HG03097 (cell line): ENCODE data around the gene CELF6.

Experiments
- ATAC-seq: cut with Tn5 transposase; IDR thresholded peaks from one replicate; pipeline ENCODE4 v1.9.1; 2021; ENCODE audit not compliant: unreplicated experiment, low FRiP score

The CELF6 gene

DNA sequence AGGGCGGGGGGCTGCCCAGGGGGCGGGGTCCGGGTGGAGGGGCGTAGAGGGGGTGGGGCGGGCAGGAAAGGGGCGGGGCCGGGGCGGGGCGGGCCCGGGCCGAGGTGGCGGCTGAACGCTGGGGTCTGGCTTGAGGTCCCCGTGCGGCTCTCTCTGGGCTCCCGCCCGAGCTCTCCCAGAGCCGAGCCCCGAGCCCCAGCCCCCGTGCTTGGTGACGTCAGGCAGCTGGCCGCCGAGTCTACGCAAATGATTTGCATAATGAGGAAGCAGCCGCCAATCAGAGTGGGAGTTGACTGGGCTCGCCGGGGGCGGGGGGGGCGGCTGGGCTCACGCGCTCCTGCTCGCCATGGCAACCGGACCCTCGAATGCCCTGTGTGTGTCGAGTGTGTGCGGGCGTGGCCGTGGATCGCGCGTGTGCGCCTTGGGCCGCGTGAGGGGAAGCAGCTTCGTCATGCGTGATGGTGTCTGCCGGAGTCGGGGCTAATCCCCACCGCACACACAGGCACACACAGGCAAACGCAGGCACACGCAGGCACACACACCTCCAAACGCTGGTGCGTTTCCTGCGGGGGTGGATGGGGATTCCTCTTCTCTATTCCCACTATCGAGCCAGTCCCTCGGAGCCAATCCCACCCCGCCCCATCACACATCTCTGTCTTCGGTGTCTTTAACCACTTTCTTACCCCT is at the start of gene CELF6:
CELF6 (minus strand) TSS at position 173 of the 687 bp plus-strand sequence. CDS start 283 bp downstream, outside the sequence.
- ATAC-seq, result peak; percentile 46

DNA sequence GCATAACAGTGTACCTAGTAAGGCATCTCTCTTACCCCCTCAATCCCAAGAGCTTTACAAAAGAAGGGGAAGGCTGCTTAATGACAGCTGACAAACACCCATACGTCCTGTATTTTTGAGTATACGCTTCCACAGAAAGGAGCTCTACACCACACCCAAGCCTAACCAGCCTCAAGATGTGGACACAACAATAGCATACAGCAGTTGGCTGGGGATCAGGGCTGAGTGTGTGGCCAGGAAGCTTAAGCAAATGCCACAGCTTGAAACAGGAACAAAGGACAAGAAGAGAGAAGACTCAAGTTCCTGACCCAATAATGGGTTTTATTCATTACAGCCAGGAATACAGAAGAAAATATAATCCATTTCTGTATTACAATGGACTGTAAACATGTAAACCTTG is 48.9 kb upstream of the CELF6 start:
- no peak for ATAC-seq

DNA sequence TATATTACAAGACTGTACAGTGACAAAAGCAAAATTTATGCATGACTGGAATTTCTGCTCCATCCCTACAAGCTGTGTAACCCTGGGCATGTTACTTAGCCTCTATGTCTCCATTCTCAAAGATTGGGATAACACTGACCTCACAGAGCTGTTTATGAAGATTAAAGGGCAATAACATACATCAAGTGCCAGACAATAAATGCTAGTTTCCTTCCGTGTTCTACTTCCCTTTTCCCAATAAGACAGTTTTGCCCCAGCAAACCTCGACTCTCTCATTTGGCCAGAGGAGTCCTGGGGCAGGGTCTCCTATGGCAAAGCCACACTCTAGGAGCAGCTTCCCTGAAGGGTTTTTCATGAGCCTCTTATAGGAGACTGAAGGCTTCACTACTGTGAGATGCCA is 48.4 kb upstream of the CELF6 start:
- no peak for ATAC-seq

DNA sequence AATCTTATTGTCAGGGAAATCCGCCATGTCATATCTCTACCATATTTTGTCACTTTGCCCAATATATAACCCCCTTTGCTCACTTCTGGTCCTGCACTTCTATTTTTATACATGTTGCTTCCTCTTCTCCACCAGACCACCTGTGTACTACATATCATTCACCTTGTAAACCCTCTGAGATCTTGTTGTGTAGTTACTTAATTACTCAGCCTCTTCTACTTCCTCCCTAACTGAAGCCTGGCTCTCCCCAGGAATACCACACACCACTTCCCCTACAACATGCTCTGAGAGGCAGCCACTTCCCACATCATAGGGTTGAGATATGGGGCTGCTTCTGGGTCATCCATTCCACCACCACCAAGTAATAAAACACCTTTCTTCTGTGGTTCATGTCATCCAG is 45.9 kb upstream of the CELF6 start:
- peak; percentile 80 for ATAC-seq

DNA sequence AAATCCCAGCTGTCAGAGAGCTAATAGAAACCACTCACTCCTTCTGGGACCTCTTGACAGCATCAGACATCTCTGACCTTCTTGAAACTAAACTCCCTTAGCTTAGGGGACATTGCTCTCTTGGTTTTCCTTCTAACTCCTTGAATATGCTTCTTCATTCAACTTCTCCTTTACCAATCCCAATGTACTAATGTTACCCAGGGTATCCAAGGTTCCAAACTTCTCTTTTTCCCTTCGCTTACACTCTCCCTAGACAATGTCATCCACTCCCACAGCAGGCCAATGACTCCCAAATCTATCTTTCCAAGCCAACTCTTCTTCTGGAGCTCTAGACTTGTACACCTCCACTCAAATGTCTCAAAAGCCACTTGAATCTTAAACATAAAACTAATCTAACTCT is 41.2 kb upstream of the CELF6 start:
- no peak for ATAC-seq

DNA sequence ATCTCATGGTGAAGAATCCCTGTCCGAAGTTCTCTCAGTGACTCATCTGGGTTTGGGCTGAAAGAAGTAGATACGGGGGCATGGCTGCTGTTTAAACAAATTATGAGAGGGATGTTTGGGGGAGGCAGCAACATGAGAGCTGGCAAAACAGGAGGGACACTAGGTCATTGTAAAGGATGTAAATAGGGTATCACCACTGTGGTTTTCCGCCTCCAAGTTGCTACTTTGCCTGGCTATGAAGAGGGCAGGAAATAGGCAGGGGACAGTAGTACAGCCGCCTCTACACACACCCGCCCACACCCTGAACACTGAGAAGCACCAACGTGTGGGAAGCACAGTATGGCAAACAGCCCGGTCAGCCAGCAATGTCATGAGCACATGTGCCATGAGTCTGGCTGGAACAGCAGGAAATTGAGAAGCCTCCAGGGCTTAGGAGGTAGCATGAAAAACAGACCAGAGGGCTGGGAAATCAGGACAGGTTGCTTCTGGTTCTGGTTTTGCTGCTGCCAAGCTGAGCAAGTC is 38.8 kb upstream of the CELF6 start:
- no peak for ATAC-seq

DNA sequence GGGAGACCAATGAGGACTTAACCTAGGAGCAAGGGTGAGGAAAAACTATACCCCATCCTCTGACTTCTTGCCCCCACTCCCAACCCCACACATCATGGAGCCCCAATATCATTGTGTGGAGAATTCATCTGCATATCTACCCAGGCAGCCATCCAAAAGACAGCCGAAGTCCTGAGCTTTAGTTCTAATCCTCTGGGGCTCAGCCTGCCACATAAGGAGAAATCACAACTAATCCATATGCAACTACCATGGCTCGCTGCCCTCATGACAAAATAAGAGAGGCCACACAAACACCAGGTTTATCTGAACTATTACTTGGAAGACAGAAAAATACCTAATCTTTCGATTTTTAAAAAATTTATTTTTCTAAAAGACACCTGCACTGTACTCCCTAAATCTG is 38.2 kb upstream of the CELF6 start:
- ATAC-seq, result no peak

DNA sequence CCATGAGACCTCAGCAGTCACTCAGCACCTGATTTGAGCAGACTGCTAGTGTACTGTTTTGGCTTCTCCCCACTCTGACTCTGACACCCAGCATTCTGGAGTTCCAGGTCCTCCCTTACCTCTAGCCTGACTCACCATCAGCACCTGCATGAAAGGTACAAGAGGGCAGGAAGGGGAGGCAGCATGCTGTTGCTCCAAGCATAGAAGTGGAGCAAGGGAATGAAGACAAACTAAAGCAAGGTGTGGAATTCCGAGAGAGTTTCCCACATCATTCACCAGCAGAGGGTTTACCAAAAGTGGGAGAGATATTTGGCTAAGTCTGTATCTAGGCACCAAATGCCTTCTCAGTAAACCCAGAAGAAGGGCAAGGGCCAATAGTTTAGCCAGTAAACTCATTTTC is 34.5 kb upstream of the CELF6 start:
- no peak for ATAC-seq

DNA sequence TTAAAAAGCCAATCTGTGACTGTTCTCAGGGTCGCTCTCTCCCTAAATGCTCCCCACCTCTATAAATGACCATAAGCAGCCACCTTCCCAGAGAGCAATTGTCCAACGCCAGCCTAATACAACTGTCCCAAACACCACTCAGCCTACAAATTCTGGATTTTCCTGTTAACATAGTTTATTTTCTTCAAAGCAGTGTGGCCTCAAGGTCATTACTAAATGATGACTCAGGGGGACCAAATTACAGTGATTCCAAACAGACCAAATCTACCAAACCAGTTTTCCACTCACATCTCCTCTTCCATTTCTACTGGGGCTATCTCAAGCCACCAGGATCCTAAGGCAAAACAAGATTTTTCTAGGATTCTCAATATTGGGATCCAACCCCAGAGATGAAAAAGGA is 33.3 kb upstream of the CELF6 start:
- ATAC-seq, result no peak

DNA sequence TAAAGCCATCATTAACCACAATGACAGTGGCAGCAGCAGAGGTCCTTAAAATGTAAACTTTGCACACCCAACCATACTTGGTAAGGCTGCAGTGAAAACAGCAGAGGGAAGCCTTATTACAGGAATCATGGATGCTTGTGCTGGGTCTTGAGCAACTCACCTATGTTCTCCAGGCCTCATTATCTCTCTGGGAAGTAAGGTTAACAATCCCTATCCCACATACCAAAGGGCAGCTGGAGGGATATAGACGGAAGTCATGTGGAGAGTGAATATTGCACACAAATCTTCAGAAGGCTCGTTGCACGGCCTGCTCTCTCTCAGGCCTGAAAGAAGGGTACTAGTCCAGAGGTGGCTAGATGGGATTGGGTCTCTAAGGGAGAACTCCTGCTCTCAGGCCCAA is 25.8 kb upstream of the CELF6 start:
- ATAC-seq, result no peak

DNA sequence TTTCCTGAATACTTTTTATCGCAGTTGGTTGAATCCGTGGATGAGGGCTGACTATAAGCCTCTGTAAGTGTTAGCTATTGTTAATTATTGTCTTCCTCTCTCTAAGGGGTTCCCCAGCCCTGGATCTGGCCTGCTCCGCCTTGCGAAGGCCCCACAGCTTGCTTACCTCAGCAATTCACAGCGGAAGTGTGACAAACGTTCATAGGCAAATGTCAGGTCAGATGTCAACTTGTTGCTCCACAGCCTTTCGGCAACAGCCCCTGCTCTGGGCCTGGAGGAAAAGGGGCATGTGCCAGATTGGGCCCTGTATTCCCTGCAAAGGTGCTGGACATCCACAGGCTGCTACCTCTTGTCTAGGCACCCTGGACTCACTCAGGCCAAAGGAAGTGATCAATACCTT is 25.3 kb upstream of the CELF6 start:
- no peak for ATAC-seq

DNA sequence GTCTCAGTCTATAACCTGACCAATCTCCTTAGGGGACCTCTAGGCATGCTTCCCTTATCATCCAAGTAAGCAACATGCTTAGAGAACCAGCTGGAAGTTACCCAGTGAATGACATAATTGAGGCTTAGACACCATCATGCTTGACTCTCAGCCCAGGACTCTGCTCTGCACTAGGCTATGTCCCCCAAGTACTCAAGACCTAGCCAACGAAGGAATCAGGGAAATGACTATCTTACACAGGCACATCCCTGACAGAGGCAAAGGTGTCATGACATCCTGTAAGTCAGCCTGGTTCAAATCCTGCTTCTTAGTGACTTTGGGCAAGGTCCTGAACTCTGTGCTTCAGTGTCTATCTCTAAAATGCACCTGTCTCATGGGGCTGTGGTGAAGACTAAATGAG is 24.6 kb upstream of the CELF6 start:
- no peak for ATAC-seq

DNA sequence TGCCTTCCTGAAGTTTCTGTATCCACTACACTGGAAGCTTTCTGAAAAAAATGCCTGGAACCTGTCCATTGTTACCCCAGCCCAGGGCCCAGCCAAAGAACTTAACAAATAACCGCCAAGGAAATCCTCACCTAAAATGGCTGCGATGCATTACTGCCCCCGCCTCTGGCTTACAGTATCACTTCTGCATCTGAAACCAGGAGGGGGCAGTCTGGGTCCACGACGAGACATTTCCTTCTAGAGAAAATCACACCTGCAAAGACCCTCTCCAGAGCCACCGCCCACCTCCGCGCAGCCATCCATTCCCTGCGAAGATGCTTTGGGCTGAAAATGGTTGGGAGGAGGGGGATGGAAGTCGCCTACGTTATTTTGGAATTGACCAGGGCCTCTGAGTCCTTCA is 22.4 kb upstream of the CELF6 start:
- ATAC-seq, result no peak

DNA sequence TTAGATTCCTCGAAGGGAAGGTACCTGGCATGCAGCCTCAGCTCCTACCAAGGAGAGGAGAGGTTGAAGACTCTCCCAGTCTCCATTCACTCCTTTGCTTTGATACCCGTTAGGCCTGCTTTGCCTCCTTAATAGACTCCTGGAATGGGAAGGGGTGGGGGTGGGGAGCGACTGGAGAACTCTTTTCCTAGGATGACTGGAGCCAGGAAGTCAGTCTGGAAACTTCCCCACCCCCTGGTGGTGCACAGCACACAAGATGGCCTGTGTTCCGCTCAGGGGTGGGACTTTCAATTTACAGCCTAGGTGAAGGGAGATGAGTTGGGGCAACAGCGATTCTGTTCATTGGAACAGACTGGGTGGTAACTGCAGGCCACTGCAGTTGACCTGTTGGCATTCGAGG is 21.4 kb upstream of the CELF6 start:
- no peak for ATAC-seq

DNA sequence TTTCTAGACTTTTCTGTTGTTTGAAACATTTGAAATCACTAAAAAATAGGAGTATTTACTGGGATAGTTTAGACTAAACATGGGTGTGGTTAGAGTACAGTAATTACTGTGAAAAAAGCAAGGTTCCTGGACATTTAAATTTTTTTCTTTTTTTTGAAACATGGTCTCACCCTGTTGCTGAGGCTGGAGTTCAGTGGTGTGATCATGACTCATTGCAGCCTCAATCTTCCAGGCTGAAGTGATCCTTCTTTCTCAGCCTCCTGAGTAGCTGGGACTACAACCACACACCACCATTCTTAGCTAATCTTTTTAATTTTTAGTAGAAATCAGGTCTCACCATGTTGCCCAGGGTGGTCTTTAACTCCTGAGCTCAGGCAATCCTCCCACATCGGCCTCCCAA is 20.4 kb upstream of the CELF6 start:
- no peak for ATAC-seq

DNA sequence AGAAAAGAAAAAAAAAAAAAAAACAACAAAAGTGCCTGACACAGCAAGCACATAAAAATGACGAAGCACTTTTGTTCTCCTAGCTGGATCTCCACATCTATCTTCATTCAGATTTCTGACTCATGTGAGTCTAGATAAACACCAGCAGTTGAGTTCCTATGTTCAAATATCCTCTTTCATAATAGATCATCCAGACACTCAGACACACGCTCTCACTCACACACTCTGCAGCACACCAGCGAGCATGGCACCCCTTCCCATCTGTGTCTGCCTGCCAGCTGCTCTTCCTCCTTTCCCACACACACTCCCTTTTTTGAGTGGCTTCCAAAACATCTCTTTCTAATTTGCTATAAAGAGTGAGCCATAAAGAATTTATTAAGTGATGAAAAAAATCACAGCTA is 19.8 kb upstream of the CELF6 start:
- no peak for ATAC-seq

DNA sequence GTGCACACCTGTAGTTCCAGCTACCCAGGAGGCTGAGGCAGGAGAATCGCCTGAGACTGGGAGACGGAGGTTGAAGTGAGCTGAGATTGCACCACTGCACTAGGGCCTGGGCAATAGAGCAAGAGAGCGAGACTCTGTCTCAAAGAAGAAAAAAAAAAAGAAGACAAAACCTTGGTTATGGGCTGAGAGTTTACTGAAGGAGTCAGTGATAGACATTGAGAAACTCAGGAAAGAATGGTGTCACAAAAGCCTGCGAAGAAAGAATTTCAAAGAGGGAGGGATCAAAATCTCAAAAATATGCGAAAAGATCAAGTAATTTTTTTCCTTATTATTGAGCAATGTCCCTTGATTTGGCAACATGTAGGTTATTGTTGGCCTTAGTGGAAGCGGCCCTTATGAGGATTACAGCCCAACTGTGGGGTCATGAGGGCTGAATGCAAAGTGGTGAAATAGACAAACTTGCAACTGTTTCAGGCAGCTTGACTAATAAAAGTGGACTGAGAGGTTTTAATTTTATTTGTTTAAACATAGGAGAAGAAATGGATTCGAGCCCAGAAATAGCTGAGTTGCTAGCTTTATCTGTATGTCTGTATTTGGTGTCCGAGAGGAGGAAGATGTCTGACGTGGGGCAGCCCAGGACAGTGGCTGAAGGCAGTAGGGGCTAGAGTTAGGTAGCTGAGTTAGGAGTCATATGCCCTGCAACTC is 18.8 kb upstream of the CELF6 start:
- no peak for ATAC-seq

DNA sequence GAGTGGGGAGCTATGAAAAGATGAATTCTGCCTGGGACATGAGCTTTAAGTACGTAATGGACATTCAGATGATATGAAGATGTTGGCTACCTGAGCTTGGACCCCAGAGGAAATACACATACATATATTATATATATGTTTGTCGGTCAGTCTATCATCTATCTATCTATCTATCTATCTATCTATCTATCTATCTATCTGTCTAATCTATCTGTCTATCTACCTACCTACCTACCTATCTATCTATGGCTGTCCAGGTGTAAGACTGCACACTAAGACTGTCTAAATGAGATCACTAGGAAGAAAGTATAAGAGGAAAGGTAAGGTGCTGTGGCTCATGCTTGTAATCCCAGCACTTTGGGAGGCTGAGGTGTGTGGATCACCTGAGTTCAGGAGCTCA is 18.2 kb upstream of the CELF6 start:
- no peak for ATAC-seq

DNA sequence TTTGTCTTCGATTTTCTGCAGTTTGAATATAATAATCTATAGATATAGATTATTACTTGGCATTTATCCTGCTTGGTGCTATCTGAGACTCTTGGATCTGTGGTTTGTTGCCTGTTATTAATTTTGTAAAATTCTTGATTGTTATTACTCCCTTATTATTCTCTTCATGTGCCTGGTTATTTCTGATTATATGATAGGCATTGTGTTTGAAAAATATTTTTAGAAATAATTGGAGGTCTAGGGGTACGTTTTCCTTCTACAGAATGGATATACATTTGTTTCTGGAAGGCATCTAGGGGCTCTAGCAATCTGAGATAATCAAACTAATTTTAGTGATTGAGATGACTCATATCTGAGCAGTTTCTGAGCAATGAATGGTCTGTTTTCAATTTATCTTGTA is 14.9 kb upstream of the CELF6 start:
- ATAC-seq, result no peak

DNA sequence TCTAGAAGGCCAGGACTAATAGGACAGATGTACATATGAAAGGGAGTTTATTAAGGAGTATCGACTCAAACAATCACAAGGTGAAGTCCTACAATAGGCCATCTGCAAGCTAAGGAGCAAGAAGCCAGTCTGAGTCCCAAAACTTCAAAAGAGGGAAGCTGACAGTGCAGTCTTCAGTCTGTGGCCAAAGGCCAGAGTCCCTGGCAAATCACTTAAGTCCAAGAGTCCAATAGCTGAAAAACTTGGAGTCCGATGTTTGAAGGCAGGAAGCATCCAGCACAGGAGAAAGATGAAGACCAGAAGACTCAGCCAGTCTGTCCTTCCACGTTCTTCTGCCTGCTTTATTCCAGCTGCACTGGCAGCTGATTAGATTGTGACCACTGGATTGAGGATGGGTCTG is 11.1 kb upstream of the CELF6 start:
- ATAC-seq, result no peak

DNA sequence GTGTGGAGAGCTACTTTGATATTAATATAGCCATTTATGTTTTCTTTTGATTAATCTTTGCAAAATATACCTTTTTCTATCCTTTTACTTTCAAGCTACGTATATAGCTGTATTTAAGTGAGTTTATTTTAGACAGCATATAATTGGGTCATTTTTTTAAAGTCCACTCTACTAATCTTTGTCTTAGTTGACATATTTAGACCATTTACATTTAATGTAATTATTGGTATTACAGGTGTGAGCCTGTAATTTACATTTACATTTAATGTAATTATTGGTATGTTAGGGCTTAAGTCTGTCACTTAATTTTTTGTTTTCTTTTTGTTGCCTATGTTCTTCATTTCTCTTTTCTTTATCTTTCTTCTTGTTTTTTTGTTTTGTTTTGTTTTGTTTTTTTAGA is 3.8 kb upstream of the CELF6 start:
- no peak for ATAC-seq

DNA sequence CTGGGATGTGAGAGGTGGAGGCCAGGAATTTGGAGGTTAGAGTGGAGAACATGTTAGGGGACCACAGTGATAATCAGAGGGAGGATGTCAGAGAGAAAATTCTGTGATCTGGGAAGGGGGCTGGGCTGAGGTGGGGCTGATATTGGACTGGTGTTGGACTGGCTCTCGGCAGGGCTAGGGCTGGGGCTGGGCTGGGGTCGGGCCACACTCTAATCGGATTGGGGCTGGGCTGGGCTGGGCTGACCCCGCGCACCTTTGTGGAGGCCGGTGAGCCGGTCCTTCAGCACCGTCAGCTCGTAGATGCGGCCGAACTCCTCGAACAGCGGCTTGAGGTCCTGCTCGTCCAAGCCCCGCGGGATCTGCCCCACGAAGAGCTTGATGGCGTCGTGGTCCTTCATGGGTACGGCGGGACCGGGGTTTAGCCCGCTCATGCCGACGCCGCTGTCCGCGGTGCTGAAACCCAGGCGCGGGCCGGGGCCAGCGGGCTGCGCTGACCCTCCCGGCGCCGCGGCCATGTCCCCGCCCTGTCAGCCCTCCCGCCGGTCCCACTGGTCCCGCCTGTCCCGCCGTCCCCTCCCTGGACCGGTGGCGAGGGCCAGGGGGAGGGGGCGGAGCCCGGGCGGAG is 485 bp downstream of the CELF6 start:
- peak; percentile 18 for ATAC-seq
